ENCODE data around the gene ITGB1BP1. TPM values are rescaled to one million over a fixed set of nuclear protein-coding genes. Genes with fewer than 3 reads are reported as not detected.

The ITGB1BP1 gene
- total and polyA plus RNA-seq, 2 of the 13 experiments (the other 11 are each of a cell fraction or from before 2014, with no cell fraction given): 106 to 108 TPM

DNA sequence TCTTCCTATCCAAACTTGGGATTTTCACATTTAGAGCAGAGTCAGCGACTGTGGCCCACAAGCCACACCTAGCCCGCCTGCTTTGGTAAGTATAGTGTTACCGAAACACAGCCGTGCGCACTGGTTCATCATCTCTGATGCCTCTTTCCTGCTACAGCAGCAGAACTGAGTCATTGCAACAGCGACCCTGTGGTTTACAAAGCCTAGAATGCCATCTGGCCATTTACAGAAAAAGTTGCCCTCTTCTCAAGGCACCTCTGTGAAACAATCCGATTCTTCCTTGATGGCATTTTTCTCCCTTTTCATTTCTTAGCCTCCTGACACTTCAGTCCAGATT lies 40.3 kb upstream of the ITGB1BP1 start:
- no peak overlapping the region for H3K4me2 ChIP-seq (ENCODE audit: low read depth, low read length)
- no peak overlapping the region for H3K27ac ChIP-seq (ENCODE audit: extremely low read length, insufficient read depth, low read length)
- ChIA-PET CTCF (ENCODE audit: low intra/inter-chr PET ratio, low total read pairs) (no interaction called here), POLR2A (no interaction called here)
- no peaks in the 10 kb centered on the region for H3K27me3 ChIP-seq (ENCODE audit: control insufficient read depth in 1 of 2, insufficient read depth in 2 of 2, low read length in 2 of 2)
- FAIRE-seq (no peak), ATAC-seq (no peak), DNase-seq (ENCODE audit: low spot score) (no peak)
- peaks cover 8% of the 10 kb centered on the region; the same call in 1 of the 2 replicates for H3K4me1 ChIP-seq (ENCODE audit: insufficient read depth, low read length)
- TF ChIP-seq KLF12 (CRISPR knock-in tag; IDR thresholded peaks at IDR 0.05; ENCODE audit: borderline replicate concordance): no peak
- no peak for TF ChIP-seq SSRP1 (CRISPR knock-in tag; IDR thresholded peaks at IDR 0.05)
- no peak for TF ChIP-seq ESRRA (CRISPR knock-in tag; IDR thresholded peaks at IDR 0.05; ENCODE audit: low read depth)
- TF ChIP-seq MEIS1 (CRISPR knock-in tag; IDR thresholded peaks at IDR 0.05; ENCODE audit: borderline replicate concordance): no peak
- TF ChIP-seq, protein P1, sequence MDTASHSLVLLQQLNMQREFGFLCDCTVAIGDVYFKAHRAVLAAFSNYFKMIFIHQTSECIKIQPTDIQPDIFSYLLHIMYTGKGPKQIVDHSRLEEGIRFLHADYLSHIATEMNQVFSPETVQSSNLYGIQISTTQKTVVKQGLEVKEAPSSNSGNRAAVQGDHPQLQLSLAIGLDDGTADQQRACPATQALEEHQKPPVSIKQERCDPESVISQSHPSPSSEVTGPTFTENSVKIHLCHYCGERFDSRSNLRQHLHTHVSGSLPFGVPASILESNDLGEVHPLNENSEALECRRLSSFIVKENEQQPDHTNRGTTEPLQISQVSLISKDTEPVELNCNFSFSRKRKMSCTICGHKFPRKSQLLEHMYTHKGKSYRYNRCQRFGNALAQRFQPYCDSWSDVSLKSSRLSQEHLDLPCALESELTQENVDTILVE (CRISPR knock-in tag; IDR thresholded peaks at IDR 0.05): no peak
- no peak for TF ChIP-seq ZSCAN20 (CRISPR knock-in tag; IDR thresholded peaks at IDR 0.05; ENCODE audit: borderline replicate concordance)
- no peak for TF ChIP-seq MYNN (CRISPR knock-in tag; IDR thresholded peaks at IDR 0.05; ENCODE audit: low read depth)
- TF ChIP-seq CREB3 (CRISPR knock-in tag; IDR thresholded peaks at IDR 0.05): no peak
- no peak for TF ChIP-seq ZKSCAN1 (IDR thresholded peaks at IDR 0.05; ENCODE audit: low read length)
- no peak for TF ChIP-seq ZNF567 (CRISPR knock-in tag; IDR thresholded peaks at IDR 0.05; ENCODE audit: borderline replicate concordance)
- no peak for TF ChIP-seq NR2F1 (CRISPR knock-in tag; IDR thresholded peaks at IDR 0.05)
- no TSS peak for BruUV-seq (replicated peaks)
- H2AFZ ChIP-seq (ENCODE audit: low read length): no peak overlapping the region
- H3K9me3 ChIP-seq (ENCODE audit: low read length): no peaks in the 10 kb centered on the region
- in situ Hi-C loops (cut with HindIII; ENCODE audit: extremely low pct_ligation_motif_present, low pct_unique_long_range_greater_than_20kb) (no loop called here), intact Hi-C loops (cut with micrococcal nuclease; ENCODE audit: unreplicated experiment) (no loop called here)
- no peak overlapping the region for H3K4me3 ChIP-seq (replicated peaks in 1 of 3; ENCODE audit: insufficient read depth in 1 of 3, low read depth in 2 of 3, low read length in 3 of 3)
- H3K79me2 ChIP-seq (ENCODE audit: insufficient read depth, low read length): no peaks in the 10 kb centered on the region
- H4K20me1 ChIP-seq (ENCODE audit: insufficient read depth, low read length): no peaks in the 10 kb centered on the region
- H3K9ac ChIP-seq (ENCODE audit: insufficient read depth, low read depth, low read length): no peak overlapping the region
- peaks cover 13 to 46% of the 10 kb centered on the region in 2 experiments for H3K36me3 ChIP-seq (replicated peaks in 1 of 2; ENCODE audit: control insufficient read depth in 1 of 2, insufficient read depth in 2 of 2, low read length in 2 of 2)
- 93% methylated on average over 7 of the region's 7 CpGs for WGBS (ENCODE audit: low lambda C conversion rate)

Measured in HepG2 (cell line).